Thyroid gland (tissue), 4 donors: ENCODE measurements around the gene ADH1B.

ENCODE experiments used
- CTCF ChIP-seq, 6 experiments: fragments of 200-600 bp in 3 of 6; fragments of 450-650 bp in 3 of 6; sonication (generic) in 3 of 6; IDR thresholded peaks; one replicate each; pipeline ENCODE4 v1.5.1; 2016 to 2019; ENCODE audit warnings: antibody characterized with exemption in 6 of 6, mild to moderate bottlenecking in 2 of 6, inconsistent platforms in 1 of 6, moderate library complexity in 1 of 6
- POLR2A ChIP-seq, 2 donors: fragments of 450-650 bp; IDR thresholded peaks; one replicate each; pipeline ENCODE4 v1.6.1; 2017; ENCODE audit warnings: antibody characterized with exemption in 2 of 2, mild to moderate bottlenecking in 2 of 2, moderate library complexity in 1 of 2

- no peak for TF ChIP-seq CTCF (IDR thresholded peaks at IDR 0.05)
- TF ChIP-seq POLR2A (IDR thresholded peaks at IDR 0.05), result no peak
Measured at GRCh38 chr4:99366491-99366890, 45.3 kb upstream of the ADH1B start.
